DMS79 treated with DMSO at 0.1 percent for 48 hours (cell line): ENCODE measurements around the gene LAIR1.
"Not testable (repeated sequence)": the region's sequence is repeated elsewhere in the genome, so short reads cannot be mapped to it uniquely, and the experiment has no call there.

Source experiments
- DNase-seq: peaks from one replicate; lab custom pipeline; 2025; lab: John Stamatoyannopoulos, UW

The LAIR1 gene

GRCh38 chr19:54364775-54365257 lies at the start of gene LAIR1:
Gene LAIR1, minus strand, starts transcription at chr19:54364931. Its CDS starts 127 bp downstream, at chr19:54364804.
- no peak for DNase-seq

DNA sequence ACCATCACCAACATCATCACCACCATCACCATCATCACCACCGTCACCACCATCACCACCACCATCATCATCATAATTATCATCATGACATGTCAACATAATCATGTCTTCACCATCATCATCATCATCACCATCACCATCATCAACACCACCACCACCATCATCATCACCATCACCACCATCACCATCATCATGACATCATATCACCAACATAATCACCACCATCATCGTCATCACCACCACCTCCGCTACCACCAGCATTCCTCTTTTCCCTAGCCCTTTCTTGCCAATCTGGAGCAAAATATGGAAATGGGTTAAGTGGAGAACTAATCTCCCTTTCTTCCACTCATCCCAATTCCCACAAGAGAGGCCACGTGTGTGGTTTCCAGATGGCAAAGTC lies 49.4 kb upstream of the LAIR1 start:
- no peak for DNase-seq

- DNase-seq, result no peak
Measured at GRCh38 chr19:54412877-54413276, 48.1 kb upstream of the LAIR1 start.

DNA sequence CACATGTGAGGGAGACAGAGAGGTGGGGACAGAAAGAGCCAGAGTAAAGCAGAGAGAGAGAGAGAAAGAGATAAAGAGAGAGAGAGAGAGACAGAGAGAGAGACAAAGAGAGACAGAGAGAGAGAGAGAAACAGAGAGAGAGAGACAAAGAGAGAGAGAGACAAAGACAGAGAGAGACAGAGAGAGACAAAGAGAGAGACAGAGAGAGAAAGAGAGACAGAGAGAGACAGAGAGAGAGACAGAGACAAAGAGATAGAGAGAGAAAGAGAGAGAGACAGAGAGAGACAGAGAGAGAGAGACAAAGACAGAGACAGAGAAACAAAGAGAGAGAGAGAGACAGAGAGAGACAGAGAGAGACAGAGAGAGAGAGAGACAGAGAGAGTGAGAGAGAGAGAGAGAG lies 46.3 kb upstream of the LAIR1 start:
- DNase-seq, result no peak

GRCh38 chr19:54408456-54409026 lies 43.8 kb upstream of the LAIR1 start:
- DNase-seq, result no peak

DNA sequence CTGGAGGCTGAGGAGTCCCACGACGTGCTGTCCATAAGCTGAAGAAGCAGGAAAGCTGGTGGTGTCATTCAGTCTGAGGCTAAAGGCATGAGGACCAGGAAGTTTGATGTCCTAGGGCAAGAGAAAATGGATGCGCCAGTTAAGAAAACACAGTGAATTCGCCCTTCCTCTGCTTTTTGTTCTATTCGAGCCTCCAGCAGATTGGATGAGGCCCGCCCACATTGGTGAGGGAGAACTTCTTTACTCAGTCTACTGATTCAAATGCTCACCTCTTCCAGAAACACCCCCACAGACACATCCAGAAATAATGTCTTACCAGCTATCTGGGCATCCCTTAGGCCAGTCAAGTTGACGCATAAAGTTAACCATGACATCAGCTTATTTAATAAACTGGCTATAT lies 43.0 kb upstream of the LAIR1 start:
- no peak for DNase-seq

GRCh38 chr19:54405628-54406027 lies 40.9 kb upstream of the LAIR1 start:
- no peak for DNase-seq

DNA sequence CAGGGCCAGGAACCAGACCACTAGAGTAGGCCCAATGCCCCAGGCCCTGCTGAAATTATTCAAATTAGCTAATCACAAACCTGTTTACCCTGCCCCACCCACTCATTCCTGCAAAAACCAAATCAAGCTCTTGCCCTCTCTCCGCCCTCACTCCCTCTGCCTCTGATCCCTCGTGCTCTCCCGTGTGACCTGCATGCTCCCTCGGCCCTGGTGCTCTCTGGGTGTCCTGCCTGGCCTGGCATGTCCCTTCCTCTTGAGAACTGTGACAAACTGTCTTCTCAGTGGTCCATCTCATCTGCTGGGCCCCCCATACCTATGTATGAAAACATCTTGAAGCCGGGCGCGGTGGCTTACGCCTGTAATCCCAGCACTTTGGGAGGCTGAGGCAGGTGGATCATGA lies 38.3 kb upstream of the LAIR1 start:
- no peak for DNase-seq

GRCh38 chr19:54400913-54401312 lies 36.2 kb upstream of the LAIR1 start:
- no peak for DNase-seq

- no peak for DNase-seq
Measured at GRCh38 chr19:54399189-54399588, 34.5 kb upstream of the LAIR1 start.

GRCh38 chr19:54395685-54396084 lies 31.0 kb upstream of the LAIR1 start:
- DNase-seq, result no peak

DNA sequence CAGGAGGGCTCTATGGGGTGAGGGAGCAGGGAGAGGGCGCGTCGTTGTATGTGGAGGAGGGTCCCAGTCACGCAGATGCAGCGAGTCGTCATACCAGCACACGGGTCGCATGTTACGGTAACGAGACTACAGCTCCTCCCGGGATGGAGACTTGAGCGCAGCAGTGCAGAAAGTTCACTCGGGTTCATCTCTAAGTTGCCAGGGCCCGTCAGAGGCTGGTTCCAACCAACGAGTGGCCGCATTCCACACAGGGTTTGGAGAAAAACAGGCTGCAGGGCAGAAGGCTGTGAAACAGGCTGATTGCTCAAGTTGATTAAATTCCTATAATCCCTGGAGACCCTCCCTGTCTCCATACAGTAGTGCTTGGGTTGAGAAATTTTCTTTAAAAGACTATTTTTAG lies 28.6 kb upstream of the LAIR1 start:
- no peak for DNase-seq

- DNase-seq, result no peak
Measured at GRCh38 chr19:54392105-54392504, 27.4 kb upstream of the LAIR1 start.

DNA sequence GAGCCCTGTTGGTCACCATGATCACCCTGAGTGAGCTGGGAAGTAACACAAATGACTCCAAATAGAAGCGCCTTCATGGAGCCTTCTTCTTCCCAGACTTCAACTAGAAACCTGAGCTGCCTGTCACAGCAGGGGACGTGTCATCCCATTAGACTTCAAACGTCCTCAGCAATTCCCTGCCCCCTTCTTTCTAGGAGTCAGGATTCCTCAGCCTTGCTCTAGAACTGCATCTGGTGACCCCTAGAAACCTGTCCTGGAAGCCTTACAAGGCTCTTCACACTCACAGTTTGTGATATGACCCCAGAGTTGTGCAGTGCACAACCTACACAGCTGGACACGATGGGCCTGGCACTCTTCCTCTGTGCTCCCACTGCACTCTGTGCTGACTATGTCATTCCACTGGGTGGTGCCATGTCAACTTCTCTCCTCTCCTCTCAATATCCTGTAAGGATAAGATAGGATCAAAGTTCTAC lies 26.9 kb upstream of the LAIR1 start:
- DNase-seq, result no peak

DNA sequence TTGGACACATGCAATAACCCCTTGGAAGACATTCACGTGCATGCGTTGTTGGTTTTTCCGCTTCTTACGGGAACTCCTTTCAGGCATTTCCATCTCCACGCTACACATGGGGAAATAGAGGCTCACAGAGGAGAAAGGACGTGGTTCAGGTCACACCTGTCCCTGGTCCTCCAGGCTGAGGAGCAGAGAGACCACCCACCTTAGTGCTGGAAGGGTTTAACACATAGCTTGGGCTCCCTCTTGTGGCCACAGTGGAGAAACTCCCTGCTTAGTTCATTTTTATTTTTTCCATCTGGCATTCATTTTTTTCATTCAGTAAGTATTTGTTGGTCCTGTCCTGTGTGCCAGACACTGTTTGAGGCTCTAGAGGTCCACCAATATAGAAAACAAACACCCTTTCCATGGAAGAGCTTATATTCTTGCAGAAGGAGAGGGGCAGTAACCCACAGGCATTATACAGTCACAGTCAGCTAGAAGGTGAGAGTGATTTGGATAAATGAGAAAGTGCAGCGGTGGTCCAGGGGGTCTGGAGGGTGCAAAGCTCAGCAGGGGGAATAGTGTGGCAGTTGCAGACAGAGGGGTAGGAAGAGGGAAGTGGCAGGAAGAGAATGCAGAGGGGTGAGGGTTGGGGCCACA lies 26.3 kb upstream of the LAIR1 start:
- DNase-seq, result peak; percentile 22

- no peak for DNase-seq
Measured at GRCh38 chr19:54389553-54389952, 24.8 kb upstream of the LAIR1 start.

DNA sequence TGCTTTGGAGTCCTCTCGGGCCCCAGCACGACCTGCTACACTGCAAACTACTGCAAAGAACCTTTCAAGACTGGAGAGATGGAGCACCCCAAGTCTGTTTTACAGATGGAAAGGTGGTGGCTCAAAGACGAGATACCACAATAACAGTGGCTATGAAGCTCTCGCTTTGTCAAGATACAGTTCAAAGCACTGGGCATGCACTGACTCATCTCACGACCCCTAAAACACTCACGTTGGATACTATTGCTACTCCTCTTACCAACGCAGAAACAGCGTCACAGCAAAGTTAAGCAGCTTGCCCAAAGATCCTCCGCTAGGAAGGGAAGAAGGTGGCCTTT lies 24.0 kb upstream of the LAIR1 start:
- no peak for DNase-seq

GRCh38 chr19:54387991-54388801 lies 23.5 kb upstream of the LAIR1 start:
- DNase-seq, result peak; percentile 18

DNA sequence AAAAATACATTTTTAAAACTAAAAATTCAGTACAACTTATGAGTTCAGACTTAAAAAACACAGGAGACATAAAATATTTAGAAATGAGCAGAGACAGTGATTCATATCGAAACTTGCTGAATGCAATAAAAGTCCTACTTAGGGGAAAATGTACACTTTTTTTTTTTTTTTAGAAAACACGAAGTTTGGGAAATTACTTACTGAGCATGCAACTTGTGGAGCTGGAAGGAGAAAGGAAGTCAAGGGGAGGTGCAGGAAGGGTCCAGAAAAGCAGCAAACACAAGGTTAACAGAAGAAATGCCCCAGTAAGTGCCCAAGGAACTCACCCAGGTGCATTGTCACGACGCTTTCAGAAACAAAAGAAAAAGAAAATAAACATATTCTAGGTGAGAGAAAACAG lies 18.6 kb upstream of the LAIR1 start:
- DNase-seq, result no peak

GRCh38 chr19:54382041-54382440 lies 17.3 kb upstream of the LAIR1 start:
- not testable (repeated sequence) for DNase-seq

- no peak for DNase-seq
Measured at GRCh38 chr19:54380897-54381296, 16.2 kb upstream of the LAIR1 start.

DNA sequence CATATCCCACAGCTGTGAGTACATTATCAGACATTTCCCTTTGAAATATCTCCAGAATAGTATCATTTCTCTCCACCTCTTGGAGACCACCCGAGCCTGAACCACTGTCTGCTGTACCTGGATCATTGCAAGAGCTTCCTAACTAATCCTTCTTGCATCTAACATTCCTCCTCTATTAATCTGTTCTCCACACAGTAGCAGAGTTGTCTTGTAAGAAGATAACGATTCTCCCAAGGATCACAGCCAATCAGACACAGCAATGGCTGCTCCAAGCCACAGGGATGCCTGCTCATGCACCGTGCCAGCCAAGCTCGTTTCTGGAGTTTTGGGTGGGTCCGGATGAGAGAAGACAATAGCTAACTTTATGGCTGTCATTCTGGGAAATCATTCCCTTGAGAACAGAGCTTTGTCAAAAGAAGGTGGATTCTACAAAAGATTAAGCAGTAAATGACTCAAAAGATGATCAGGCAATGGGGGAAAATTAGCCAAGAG lies 14.5 kb upstream of the LAIR1 start:
- DNase-seq, result no peak
